Mucosa of rectum (tissue), 2 donors: Measurements from ENCODE around the gene INTS12.
"Not testable (repeated sequence)": the region's sequence is repeated elsewhere in the genome, so short reads cannot be mapped to it uniquely, and the experiment has no call there.

Source experiments
- H3K27ac ChIP-seq, 2 donors: one replicate each; pipeline ENCODE4 v1.7.0; 2013; ENCODE audit warnings: inconsistent platforms in 2 of 2, low read depth in 2 of 2, low read length in 2 of 2
- H3K27me3 ChIP-seq, 2 donors: one replicate each; pipeline ENCODE4 v1.7.0; 2013; ENCODE audit warnings: low read length in 2 of 2; ENCODE audit not compliant: control insufficient read depth in 2 of 2, insufficient read depth in 2 of 2
- H3K36me3 ChIP-seq, 2 donors: one replicate each; pipeline ENCODE4 v1.7.0; 2013; ENCODE audit warnings: low read length in 2 of 2; ENCODE audit not compliant: control insufficient read depth in 2 of 2, insufficient read depth in 2 of 2
- H3K4me1 ChIP-seq, 2 donors: one replicate each; pipeline ENCODE4 v1.7.0; 2013; ENCODE audit warnings: low read length in 2 of 2, mild to moderate bottlenecking in 1 of 2; ENCODE audit not compliant: control insufficient read depth in 2 of 2, insufficient read depth in 2 of 2
- H3K4me3 ChIP-seq, 2 donors: one replicate each; pipeline ENCODE4 v1.7.0; 2013; ENCODE audit warnings: low read length in 2 of 2
- H3K9ac ChIP-seq, 2 donors: one replicate each; pipeline ENCODE4 v1.7.0; 2013; ENCODE audit warnings: low read length in 2 of 2, low read depth in 1 of 2, mild to moderate bottlenecking in 1 of 2
- H3K9me3 ChIP-seq, 2 donors: one replicate each; pipeline ENCODE4 v1.7.0; 2013; ENCODE audit warnings: low read length in 2 of 2; ENCODE audit not compliant: control insufficient read depth in 2 of 2
- donor health status: healthy.
- donor health status: Normal muscosa, but diverticular disease.

INTS12 gene, protein sequence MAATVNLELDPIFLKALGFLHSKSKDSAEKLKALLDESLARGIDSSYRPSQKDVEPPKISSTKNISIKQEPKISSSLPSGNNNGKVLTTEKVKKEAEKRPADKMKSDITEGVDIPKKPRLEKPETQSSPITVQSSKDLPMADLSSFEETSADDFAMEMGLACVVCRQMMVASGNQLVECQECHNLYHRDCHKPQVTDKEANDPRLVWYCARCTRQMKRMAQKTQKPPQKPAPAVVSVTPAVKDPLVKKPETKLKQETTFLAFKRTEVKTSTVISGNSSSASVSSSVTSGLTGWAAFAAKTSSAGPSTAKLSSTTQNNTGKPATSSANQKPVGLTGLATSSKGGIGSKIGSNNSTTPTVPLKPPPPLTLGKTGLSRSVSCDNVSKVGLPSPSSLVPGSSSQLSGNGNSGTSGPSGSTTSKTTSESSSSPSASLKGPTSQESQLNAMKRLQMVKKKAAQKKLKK

DNA sequence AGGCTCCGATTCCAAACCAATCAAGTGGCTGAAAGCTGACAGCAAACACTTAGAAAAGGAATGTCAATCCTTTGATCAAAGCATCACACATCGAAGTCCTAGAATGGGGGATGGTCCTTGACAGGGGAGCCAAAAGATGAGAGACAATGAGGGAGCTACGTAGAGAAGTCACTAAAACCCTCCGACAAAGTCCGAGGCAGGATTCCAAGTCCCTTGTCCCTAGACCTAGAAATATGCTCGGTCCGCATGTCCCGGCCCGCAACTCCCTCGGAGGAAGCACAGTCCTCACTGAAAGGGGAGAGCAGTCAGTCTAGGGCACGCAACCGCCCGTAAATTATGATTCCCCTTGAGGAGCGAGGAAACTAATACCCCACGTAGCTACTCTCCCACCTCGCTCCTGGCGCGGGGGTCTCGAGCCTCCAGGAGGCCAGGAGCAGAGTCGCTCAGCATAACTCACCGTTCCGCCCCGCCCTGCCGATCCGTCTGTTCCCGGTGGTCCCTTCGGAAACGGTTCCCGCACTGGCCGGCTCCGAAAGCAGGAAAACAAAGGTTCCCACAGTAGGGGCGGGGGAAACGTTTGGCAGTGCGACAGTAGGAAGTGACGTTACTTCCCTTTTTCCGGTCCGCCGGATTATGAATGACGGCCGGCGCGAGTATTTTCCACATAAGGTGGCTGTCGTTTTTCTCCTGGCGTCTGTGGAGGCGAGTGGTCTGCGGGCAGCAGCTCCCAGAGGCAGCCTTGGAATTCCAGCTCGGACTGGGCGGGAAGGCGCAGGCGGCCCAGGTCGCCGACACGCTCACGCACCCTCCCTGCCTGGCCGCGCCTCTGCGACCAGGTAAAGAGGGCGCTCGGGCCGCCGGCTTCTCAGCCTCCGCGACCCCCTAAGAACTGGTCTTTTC is at the start of gene INTS12, which contains the start of gene GSTCD:
TSS of gene INTS12 (minus strand) at position 509 of the 900 bp plus-strand sequence. CDS start 8,684 bp downstream, outside the sequence.
TSS of gene GSTCD (plus strand) at position 604 of the 900 bp plus-strand sequence. CDS start 8,830 bp downstream, outside the sequence.
- Histone ChIP-seq H3K4me3 (peak within 1 kb of the TSS; percentile 88 to 93), H3K36me3 (no peaks in the 10 kb centered on the region), H3K9me3 (no peaks in the 10 kb centered on the region), H3K27me3 (no peaks in the 10 kb centered on the region), H3K4me1 (peaks cover 9 to 10% of the 10 kb centered on the region in 2 donors), H3K27ac (peak within 1 kb of the TSS; percentile 81 to 88), H3K9ac (peak within 1 kb of the TSS; percentile 87 to 88)

DNA sequence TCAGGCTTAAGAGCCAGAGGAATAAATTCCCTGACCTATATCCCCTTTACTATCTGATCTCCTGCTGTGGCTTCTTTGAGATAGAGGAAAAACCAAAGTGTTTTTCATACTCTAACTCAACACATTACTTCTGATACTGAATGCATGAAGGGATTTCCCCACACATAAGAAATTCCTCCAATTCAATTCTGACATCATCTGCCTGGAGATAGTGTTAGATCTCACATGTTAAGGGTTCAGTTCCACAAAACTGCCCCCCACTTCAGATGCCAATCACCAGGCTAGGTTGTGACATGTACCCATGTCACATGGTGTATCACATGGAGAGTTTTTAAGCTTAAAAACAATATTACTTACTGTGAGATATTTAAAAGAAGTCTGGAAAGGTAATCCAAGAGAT is 46.9 kb upstream of the INTS12 start:
- Histone ChIP-seq H3K4me3 (no peak overlapping the region), H3K9ac (no peak overlapping the region), H3K36me3 (no peaks in the 10 kb centered on the region), H3K4me1 (no peaks in the 10 kb centered on the region), H3K27ac (no peak overlapping the region), H3K9me3 (no peaks in the 10 kb centered on the region), H3K27me3 (no peaks in the 10 kb centered on the region)

DNA sequence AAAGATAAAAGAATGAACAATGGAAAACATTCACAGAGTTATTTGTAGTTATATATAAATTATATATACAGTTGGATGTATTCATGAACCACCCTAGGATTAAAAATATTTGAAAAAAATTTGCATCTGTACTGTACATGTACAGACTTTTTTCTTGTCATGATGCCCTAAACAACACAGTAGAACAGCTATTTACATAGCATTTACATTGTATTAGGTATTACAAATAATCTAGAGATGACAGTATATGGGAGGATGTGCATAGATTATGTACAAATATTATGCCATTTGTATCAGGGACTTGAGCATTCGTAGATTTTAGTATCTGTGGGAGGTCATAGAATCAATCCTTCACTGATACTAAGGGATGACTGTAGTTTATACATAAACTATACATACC is 44.9 kb upstream of the INTS12 start:
- Histone ChIP-seq H3K9ac (no peak overlapping the region), H3K36me3 (no peaks in the 10 kb centered on the region), H3K4me3 (no peak overlapping the region), H3K27me3 (no peaks in the 10 kb centered on the region), H3K4me1 (no peaks in the 10 kb centered on the region), H3K27ac (no peak overlapping the region), H3K9me3 (no peaks in the 10 kb centered on the region)

DNA sequence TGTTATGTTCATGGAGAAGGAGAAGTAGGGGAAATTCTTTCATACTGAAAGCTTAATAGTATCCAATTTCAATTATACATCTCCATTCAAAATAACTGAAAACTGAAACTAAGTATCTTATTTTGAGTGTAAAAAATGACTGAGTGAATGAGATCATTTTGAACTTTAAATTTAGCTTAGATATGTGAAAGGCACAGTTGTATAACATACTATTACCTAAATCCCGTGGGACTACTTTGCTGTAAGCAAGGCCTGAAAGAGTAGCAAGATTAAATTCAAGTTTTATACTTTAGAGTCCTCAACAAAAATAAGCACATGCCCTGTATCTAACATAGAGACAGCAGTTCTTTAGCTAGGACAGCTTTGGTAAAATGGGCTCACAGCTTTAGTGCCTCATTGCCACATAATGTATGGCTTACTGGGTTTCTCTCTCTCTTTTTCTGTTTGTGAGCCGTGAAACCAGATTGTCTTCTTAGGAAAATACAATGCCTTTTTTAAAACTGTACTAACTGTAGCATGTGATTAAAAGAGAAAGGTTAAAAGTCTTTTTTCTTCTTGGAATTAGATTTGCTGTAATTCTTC is 43.3 kb upstream of the INTS12 start:
- Histone ChIP-seq H3K27ac (no peak overlapping the region), H3K36me3 (no peaks in the 10 kb centered on the region), H3K9me3 (no peaks in the 10 kb centered on the region), H3K4me1 (no peaks in the 10 kb centered on the region), H3K27me3 (no peaks in the 10 kb centered on the region), H3K9ac (no peak overlapping the region), H3K4me3 (no peak overlapping the region)

DNA sequence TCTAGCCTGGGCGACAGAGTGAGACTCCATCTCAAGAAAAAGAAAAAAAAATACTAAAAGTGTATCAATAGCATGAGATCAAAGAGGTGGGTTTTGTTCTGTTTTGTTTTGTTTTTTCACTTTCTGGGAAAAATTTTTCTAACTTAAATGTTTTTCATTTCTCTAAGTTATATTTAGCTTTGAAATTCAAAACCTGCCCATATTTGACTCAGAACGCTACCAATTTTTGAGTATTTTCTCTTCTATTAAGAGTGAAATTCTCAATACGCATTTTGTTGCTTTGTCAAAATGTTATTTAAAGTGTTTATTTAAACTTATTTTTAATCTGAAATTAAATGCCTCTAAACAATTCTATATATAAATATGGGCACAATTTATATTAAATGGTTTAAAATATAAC is 39.7 kb upstream of the INTS12 start:
- H3K9ac ChIP-seq, result no peak overlapping the region
- H3K9me3 ChIP-seq, result no peaks in the 10 kb centered on the region
- H3K4me3 ChIP-seq, result no peak overlapping the region
- H3K27me3 ChIP-seq, result no peaks in the 10 kb centered on the region
- H3K27ac ChIP-seq, result no peak overlapping the region
- no peaks in the 10 kb centered on the region for H3K36me3 ChIP-seq
- H3K4me1 ChIP-seq, result no peaks in the 10 kb centered on the region

DNA sequence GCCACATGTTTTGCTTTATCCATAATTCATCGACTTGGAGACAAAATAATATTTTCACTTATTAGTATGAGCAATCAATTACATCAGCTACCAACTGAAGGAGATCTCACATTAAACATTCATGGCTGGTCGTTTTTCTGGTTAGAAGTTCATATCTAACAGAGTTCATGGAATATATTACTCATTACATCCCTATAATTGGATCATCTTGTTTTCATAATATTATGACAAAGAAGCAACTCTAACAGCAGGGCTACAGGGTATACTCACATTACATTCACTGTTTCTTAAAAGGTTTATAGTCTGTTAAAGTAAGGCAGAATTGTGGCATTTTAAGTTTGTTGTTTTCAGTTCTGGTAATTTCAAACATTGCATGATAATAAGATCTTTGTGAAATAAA is 33.1 kb upstream of the INTS12 start:
- H3K27ac ChIP-seq, result no peak overlapping the region
- no peaks in the 10 kb centered on the region for H3K36me3 ChIP-seq
- no peak overlapping the region for H3K9ac ChIP-seq
- no peak overlapping the region for H3K4me3 ChIP-seq
- H3K4me1 ChIP-seq, result no peaks in the 10 kb centered on the region
- no peaks in the 10 kb centered on the region for H3K27me3 ChIP-seq
- H3K9me3 ChIP-seq, result no peaks in the 10 kb centered on the region

DNA sequence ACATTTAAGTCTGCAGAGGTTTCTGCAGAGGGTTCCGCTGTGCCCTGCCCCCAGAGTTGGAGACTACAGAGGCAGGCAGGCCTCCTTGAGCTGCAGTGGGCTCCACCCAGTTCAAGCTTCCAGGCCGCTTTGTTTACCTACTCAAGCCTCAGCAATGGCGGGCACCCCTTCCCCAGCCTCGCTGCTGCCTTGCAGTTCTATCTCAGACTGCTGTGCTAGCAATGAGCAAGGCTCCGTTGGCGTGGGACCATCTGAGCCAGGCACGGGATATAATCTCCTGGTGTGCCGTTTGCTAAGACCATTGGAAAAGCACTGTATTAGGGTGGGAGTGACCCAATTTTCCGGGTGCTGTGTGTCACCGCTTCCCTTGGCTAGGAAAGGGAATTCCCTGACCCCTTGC is 26.7 kb upstream of the INTS12 start:
- not testable (repeated sequence) for H3K36me3 ChIP-seq

DNA sequence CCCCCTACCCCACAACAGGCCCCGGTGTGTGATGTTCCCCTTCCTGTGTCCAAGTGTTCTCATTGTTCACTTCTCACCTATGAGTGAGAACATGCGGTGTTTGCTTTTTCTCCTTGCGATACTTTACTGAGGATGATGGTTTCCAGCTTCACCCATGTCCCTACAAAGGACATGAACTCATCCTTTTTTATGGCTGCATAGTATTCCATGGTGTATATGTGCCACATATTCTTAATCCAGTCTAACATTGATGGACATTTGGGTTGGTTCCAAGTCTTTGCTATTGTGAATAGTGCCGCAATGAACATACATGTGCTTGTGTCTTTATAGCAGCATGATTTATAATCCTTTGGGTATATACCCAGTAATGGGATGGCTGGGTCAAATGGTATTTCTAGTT is 21.4 kb upstream of the INTS12 start:
- not testable (repeated sequence) for H3K9me3 ChIP-seq, H3K27ac ChIP-seq, H3K27me3 ChIP-seq, H3K9ac ChIP-seq, H3K4me1 ChIP-seq, H3K4me3 ChIP-seq, H3K36me3 ChIP-seq

More for the DNA sequence above, 26.7 kb upstream of the INTS12 start:
- not testable (repeated sequence) for H3K27ac ChIP-seq, H3K4me3 ChIP-seq, H3K9me3 ChIP-seq, H3K27me3 ChIP-seq, H3K4me1 ChIP-seq, H3K9ac ChIP-seq

DNA sequence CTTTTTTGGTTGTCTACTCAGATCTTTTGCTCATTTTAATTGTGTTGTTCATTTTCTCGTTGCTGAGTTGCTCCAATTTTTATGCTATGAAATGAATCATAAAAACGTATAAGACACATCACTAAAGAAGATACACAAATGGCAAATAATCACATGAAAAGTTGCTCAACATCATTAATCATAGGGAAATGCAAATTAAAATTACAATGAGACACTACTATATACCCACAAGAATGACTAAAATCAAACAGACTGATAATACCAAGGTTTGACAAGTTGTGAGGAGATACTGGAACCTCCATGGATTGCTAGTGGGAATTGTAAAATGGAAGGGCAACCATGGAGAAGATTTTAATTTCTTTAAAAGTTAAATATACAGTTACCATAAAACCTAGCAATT is 17.1 kb upstream of the INTS12 start:
- H3K27ac ChIP-seq, result no peak overlapping the region
- no peak overlapping the region for H3K4me3 ChIP-seq
- no peaks in the 10 kb centered on the region for H3K27me3 ChIP-seq
- no peaks in the 10 kb centered on the region for H3K4me1 ChIP-seq
- H3K9me3 ChIP-seq, result no peaks in the 10 kb centered on the region
- H3K36me3 ChIP-seq, result peaks cover 0 to 3% of the 10 kb centered on the region in 2 donors
- H3K9ac ChIP-seq, result no peak overlapping the region

DNA sequence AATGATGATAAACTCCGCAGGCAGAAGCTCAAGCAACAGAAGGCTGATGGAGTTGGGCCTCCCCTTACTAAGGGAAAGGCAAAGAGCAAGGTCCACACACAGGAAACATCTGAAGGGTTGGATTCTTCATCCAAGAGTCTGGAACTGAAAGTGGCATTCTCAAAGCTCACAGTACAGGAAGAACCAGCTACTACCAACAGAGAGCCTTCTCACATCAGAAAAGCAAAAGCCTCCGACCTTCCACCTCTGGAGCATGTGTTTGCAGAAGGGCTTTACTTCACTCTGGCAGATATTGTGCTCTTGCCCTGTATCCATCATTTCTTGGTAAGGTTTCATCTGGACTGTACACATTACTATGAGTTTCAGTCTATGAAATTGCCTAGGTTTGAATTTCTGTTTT is 10.7 kb upstream of the INTS12 start:
- Histone ChIP-seq H3K4me3 (no peak overlapping the region), H3K27me3 (no peaks in the 10 kb centered on the region), H3K9me3 (no peaks in the 10 kb centered on the region), H3K27ac (no peak overlapping the region), H3K36me3 (no peaks in the 10 kb centered on the region), H3K9ac (no peak overlapping the region), H3K4me1 (no peaks in the 10 kb centered on the region)
